GM23338 (cell line): ENCODE data around the gene UBAC2. TPM values are rescaled to one million over a fixed set of nuclear protein-coding genes. Genes with fewer than 3 reads are reported as not detected.

Source experiments
- ATAC-seq: fragments of 200-7000 bp; cut with Tn5 transposase; 3 replicates; pipeline ENCODE4 v1.9.1; 2020
- DNase-seq: peaks from one replicate; pipeline ENCODE4 v3.0.0-alpha.2; 2015; ENCODE audit warnings: low spot score
- H2AFZ ChIP-seq: fragments of 200-600 bp; sonication (generic); 2 replicates; pipeline ENCODE4 v1.8.0; 2016; ENCODE audit warnings: antibody characterized with exemption, mild to moderate bottlenecking, moderate library complexity
- H3F3A ChIP-seq: fragments of 200-600 bp; sonication (generic); replicated peaks from 2 replicates; pipeline ENCODE4 v1.8.0; 2017; ENCODE audit warnings: antibody characterized with exemption, mixed run types, low read depth
- H3K27ac ChIP-seq: fragments of 200-600 bp; sonication (generic); 2 replicates; pipeline ENCODE4 v1.6.1; 2016; ENCODE audit warnings: low read depth
- H3K27me3 ChIP-seq: fragments of 200-600 bp; sonication (generic); 2 replicates; pipeline ENCODE4 v1.8.0; 2016; ENCODE audit warnings: mild to moderate bottlenecking, mixed run types, moderate library complexity; ENCODE audit not compliant: insufficient read depth
- H3K36me3 ChIP-seq: fragments of 200-600 bp; sonication (generic); 2 replicates; pipeline ENCODE4 v1.8.0; 2016; ENCODE audit warnings: mild to moderate bottlenecking; ENCODE audit not compliant: insufficient read depth
- H3K4me1 ChIP-seq: fragments of 200-600 bp; sonication (generic); 2 replicates; pipeline ENCODE4 v1.8.0; 2016; ENCODE audit warnings: mild to moderate bottlenecking, moderate library complexity; ENCODE audit not compliant: insufficient read depth
- H3K4me2 ChIP-seq: fragments of 200-600 bp; sonication (generic); 2 replicates; pipeline ENCODE4 v1.7.1; 2017; ENCODE audit warnings: mixed run types
- H3K4me3 ChIP-seq: fragments of 200-600 bp; sonication (generic); 2 replicates; pipeline ENCODE4 v1.6.1; 2016; ENCODE audit warnings: mixed run types
- H3K79me2 ChIP-seq: fragments of 200-600 bp; sonication (generic); replicated peaks from 2 replicates; pipeline ENCODE4 v1.8.0; 2017; ENCODE audit warnings: mild to moderate bottlenecking; ENCODE audit not compliant: insufficient read depth
- H3K9me2 ChIP-seq: fragments of 200-600 bp; sonication (generic); 2 replicates; pipeline ENCODE4 v1.8.0; 2017; ENCODE audit not compliant: insufficient read depth
- H4K20me1 ChIP-seq: fragments of 200-600 bp; sonication (generic); replicated peaks from 2 replicates; pipeline ENCODE4 v1.8.0; 2017; ENCODE audit warnings: mild to moderate bottlenecking; ENCODE audit not compliant: insufficient read depth
- H3K27ac Mint-ChIP-seq: 2 replicates; pipeline ENCODE4 v1.8.0; 2020; ENCODE audit warnings: inconsistent platforms, mild to moderate bottlenecking, moderate library complexity, mixed read lengths
- H3K27me3 Mint-ChIP-seq: 3 replicates; pipeline ENCODE4 v1.8.0; 2022; ENCODE audit warnings: low read depth, mild to moderate bottlenecking, moderate library complexity, mixed read lengths, inconsistent platforms; ENCODE audit not compliant: insufficient read depth, poor library complexity
- H3K36me3 Mint-ChIP-seq: 3 replicates; pipeline ENCODE4 v1.8.0; 2021; ENCODE audit warnings: low read depth, mild to moderate bottlenecking, inconsistent platforms, moderate library complexity, mixed read lengths
- H3K4me1 Mint-ChIP-seq: 3 replicates; pipeline ENCODE4 v1.8.0; 2020; ENCODE audit warnings: mild to moderate bottlenecking, inconsistent platforms, mixed read lengths
- H3K4me3 Mint-ChIP-seq: 3 replicates; pipeline ENCODE4 v1.8.0; 2021; ENCODE audit warnings: moderate library complexity, mild to moderate bottlenecking, inconsistent platforms, mixed read lengths
- H3K9me3 Mint-ChIP-seq: 3 replicates; pipeline ENCODE4 v1.8.0; 2020; ENCODE audit warnings: moderate library complexity, mild to moderate bottlenecking, inconsistent platforms, mixed read lengths
- CREB1 ChIP-seq: fragments of 250-450 bp; sonication (Bioruptor Pico); IDR thresholded peaks from 2 replicates; pipeline ENCODE4 v1.5.0; 2020; ENCODE audit warnings: low read depth, mild to moderate bottlenecking, moderate library complexity
- CTCF ChIP-seq, 2 experiments: fragments of 200-600 bp in 1 of 2; sonication (generic) in 1 of 2; conservative IDR thresholded peaks; 2 replicates each; pipeline versions ENCODE4 v1.5.1 to v1.6.1; 2016 to 2017; ENCODE audit warnings: antibody characterized with exemption in 2 of 2, low read depth in 2 of 2, mild to moderate bottlenecking in 2 of 2, moderate library complexity in 1 of 2
- ETS1 ChIP-seq: IDR thresholded peaks from 2 replicates; pipeline ENCODE4 v1.6.1; 2016; ENCODE audit warnings: antibody characterized with exemption
- EZH2 ChIP-seq: fragments of 200-600 bp; sonication (generic); IDR thresholded peaks from one replicate; pipeline ENCODE4 v1.8.0; 2017; ENCODE audit warnings: antibody characterized with exemption, mild to moderate bottlenecking, low read depth; ENCODE audit not compliant: unreplicated experiment
- EZH2phosphoT487 ChIP-seq: fragments of 200-600 bp; sonication (generic); IDR thresholded peaks from one replicate; pipeline ENCODE4 v1.8.1; 2018; ENCODE audit warnings: antibody characterized with exemption; ENCODE audit not compliant: unreplicated experiment
- JUNB ChIP-seq: IDR thresholded peaks from one replicate; pipeline ENCODE4 v1.6.1; 2016; ENCODE audit warnings: antibody characterized with exemption; ENCODE audit not compliant: unreplicated experiment
- NANOG ChIP-seq: IDR thresholded peaks from 2 replicates; pipeline ENCODE4 v1.6.1; 2016; ENCODE audit warnings: antibody characterized with exemption, borderline replicate concordance
- POLR2AphosphoS5 ChIP-seq: IDR thresholded peaks from 2 replicates; pipeline ENCODE4 v1.6.1; 2016; ENCODE audit warnings: antibody characterized with exemption, low read depth
- REST ChIP-seq: IDR thresholded peaks from one replicate; pipeline ENCODE4 v1.6.1; 2018; ENCODE audit warnings: antibody characterized with exemption; ENCODE audit not compliant: unreplicated experiment
- STAT1 ChIP-seq: IDR thresholded peaks from one replicate; pipeline ENCODE4 v1.6.1; 2016; ENCODE audit warnings: antibody characterized with exemption; ENCODE audit not compliant: unreplicated experiment
- ZNF114 ChIP-seq: fragments of 250-450 bp; sonication (Bioruptor Pico); IDR thresholded peaks from 2 replicates; pipeline ENCODE4 v1.5.0; 2020; ENCODE audit warnings: mild to moderate bottlenecking, moderate library complexity
- ZNF331 ChIP-seq: fragments of 250-450 bp; sonication (Bioruptor Pico); IDR thresholded peaks from 2 replicates; pipeline ENCODE4 v1.5.0; 2020; ENCODE audit warnings: low read depth, mild to moderate bottlenecking, moderate library complexity
- ZNF462 ChIP-seq: fragments of 250-450 bp; sonication (Bioruptor Pico); IDR thresholded peaks from 2 replicates; pipeline ENCODE4 v1.5.0; 2020; ENCODE audit warnings: mild to moderate bottlenecking, moderate library complexity
- polyA plus RNA-seq: library from polyadenylated mRNA; unstranded; fragments of >200 nt; fragmentation: Nextera tagmentation; extraction: Ambion mirVana; gene quantifications from 2 replicates; pipeline ENCODE4 v1.2.1, GENCODE V29; 2016
- total RNA-seq: library from RNA; depleted of rRNA; stranded (reverse); fragments of >200 nt; shearing (Covaris generic); gene quantifications from 2 replicates; pipeline ENCODE4 v1.2.3, GENCODE V29; 2014

The UBAC2 gene
- total and polyA plus RNA-seq, 2 experiments from 2014 or later = 37.9 to 76.9 TPM

GRCh38 chr13:99415014-99415650 lies 214.5 kb downstream of the UBAC2 start:
- Histone ChIP-seq H2AFZ (no peak overlapping the region), H3K27ac (no peak overlapping the region), H3K79me2 (no peaks in the 10 kb centered on the region), H3K27me3 (no peaks in the 10 kb centered on the region), H4K20me1 (no peaks in the 10 kb centered on the region), H3K36me3 (no peaks in the 10 kb centered on the region), H3K9me2 (no peaks in the 10 kb centered on the region), H3K4me2 (no peak overlapping the region), H3K4me1 (peaks cover 19% of the 10 kb centered on the region), H3F3A (0 out of 2 replicates have a peak, but pooled peaks cover 4% of the 10 kb centered on the region), H3K4me3 (no peak overlapping the region)
- Mint-ChIP-seq H3K27ac (no peak overlapping the region), H3K4me3 (no peak overlapping the region), H3K9me3 (peaks cover 4% of the 10 kb centered on the region; the same call in 1 of the 3 replicates), H3K4me1 (peaks cover 20% of the 10 kb centered on the region), H3K27me3 (peaks cover 2% of the 10 kb centered on the region), H3K36me3 (no peaks in the 10 kb centered on the region; the same call in 2 of the 3 replicates)
- no peak for DNase-seq
- ATAC-seq = no peak
- TF ChIP-seq STAT1 = no peak
- no peak for TF ChIP-seq CTCF (conservative IDR thresholded peaks at IDR 0.05; ENCODE audit: low read depth in 2 of 2)
- no peak for TF ChIP-seq JUNB
- no peak for TF ChIP-seq EZH2phosphoT487
- TF ChIP-seq ZNF114 (CRISPR knock-in tag) = no peak
- no peak for TF ChIP-seq NANOG
- TF ChIP-seq POLR2AphosphoS5 = no peak
- TF ChIP-seq EZH2 = no peak
- no peak for TF ChIP-seq ZNF331
- TF ChIP-seq REST = no peak
- no peak for TF ChIP-seq ZNF462
- no peak for TF ChIP-seq ETS1
- no peak for TF ChIP-seq CREB1 (CRISPR knock-in tag)
